Right atrium auricular region (tissue), 2 donors: Measurements from ENCODE around the gene ATRN. TPM values are rescaled to one million over a fixed set of nuclear protein-coding genes. Genes with fewer than 3 reads are reported as not detected.

Source experiments
- DNase-seq: peaks from one replicate; pipeline ENCODE4 v3.0.0-alpha.2; 2019; ENCODE audit warnings: low spot score
- H3K27ac ChIP-seq, 2 donors: fragments of 200-600 bp; sonication (generic); 1 replicate in 1 of 2; 2 replicates in 1 of 2; pipeline ENCODE4 v1.5.1; 2016 to 2019
- H3K27me3 ChIP-seq, 2 donors: fragments of 200-600 bp; sonication (generic); one replicate each; pipeline versions ENCODE4 v1.5.1 to v1.6.0; 2017 to 2019
- H3K36me3 ChIP-seq: fragments of 200-600 bp; sonication (generic); one replicate; pipeline ENCODE4 v1.5.1; 2016
- H3K4me1 ChIP-seq, 2 donors: fragments of 200-600 bp; sonication (generic); one replicate each; pipeline versions ENCODE4 v1.5.1 to v1.6.0; 2017 to 2019
- H3K4me3 ChIP-seq, 2 donors: fragments of 200-600 bp; sonication (generic); 1 replicate in 1 of 2; 2 replicates in 1 of 2; pipeline ENCODE4 v1.5.1; 2017 to 2019; ENCODE audit warnings: mild to moderate bottlenecking in 1 of 2, moderate library complexity in 1 of 2
- H3K9me3 ChIP-seq, 2 donors: fragments of 200-600 bp; sonication (generic); one replicate each; pipeline ENCODE4 v1.5.1; 2019
- total RNA-seq, 2 donors: library from RNA; depleted of rRNA; stranded (reverse); fragments of >200 nt; gene quantifications; one replicate each; pipeline ENCODE4 v1.1.0, GENCODE V29; 2016
- TF ChIP-seq, protein P1 (sequence below), 2 donors: fragments of 200-600 bp; sonication (generic); IDR thresholded peaks; one replicate each; pipeline ENCODE4 v1.5.1; 2019; ENCODE audit warnings: antibody characterized with exemption in 2 of 2

Gene ATRN
- total RNA-seq, 2 donors from 2014 or later = 22.5 to 28.1 TPM

DNA sequence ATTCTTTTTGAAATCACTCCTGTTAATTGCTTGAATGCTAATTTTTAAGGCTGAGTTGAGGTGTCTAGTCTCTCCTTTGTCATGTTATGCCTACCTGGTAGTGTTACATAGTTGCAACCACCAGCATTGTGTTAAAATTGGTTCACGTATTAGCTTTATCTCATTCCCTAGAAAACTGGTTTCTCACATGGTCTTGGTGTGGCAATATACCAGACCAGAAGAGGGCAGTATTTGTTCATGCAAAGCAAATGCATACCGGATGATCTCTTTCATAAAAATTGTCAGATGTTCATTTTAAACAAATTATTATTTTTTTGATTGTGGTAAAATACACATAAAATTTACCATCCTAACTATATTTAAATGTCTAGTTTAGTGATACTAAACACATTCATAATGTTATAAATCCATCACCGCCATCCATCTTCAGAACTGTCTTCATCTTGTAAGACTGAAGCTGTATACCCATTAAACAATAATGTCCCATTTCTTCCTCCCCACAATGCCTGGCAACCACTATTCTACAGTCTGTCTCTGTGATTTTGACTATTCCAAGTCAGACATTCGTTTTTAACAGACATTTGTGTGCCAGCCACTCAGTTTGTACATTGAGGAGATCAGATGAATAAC is 92.8 kb downstream of the ATRN start:
- Histone ChIP-seq H3K4me1 (no peaks in the 10 kb centered on the region), H3K27me3 (no peaks in the 10 kb centered on the region), H3K9me3 (no peaks in the 10 kb centered on the region), H3K4me3 (no peak overlapping the region), H3K36me3 (peaks cover 18% of the 10 kb centered on the region), H3K27ac (no peak overlapping the region)
- TF ChIP-seq, protein P1, sequence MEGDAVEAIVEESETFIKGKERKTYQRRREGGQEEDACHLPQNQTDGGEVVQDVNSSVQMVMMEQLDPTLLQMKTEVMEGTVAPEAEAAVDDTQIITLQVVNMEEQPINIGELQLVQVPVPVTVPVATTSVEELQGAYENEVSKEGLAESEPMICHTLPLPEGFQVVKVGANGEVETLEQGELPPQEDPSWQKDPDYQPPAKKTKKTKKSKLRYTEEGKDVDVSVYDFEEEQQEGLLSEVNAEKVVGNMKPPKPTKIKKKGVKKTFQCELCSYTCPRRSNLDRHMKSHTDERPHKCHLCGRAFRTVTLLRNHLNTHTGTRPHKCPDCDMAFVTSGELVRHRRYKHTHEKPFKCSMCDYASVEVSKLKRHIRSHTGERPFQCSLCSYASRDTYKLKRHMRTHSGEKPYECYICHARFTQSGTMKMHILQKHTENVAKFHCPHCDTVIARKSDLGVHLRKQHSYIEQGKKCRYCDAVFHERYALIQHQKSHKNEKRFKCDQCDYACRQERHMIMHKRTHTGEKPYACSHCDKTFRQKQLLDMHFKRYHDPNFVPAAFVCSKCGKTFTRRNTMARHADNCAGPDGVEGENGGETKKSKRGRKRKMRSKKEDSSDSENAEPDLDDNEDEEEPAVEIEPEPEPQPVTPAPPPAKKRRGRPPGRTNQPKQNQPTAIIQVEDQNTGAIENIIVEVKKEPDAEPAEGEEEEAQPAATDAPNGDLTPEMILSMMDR (IDR thresholded peaks at IDR 0.05) = peak; percentile 41 to 69
- no peak for DNase-seq

DNA sequence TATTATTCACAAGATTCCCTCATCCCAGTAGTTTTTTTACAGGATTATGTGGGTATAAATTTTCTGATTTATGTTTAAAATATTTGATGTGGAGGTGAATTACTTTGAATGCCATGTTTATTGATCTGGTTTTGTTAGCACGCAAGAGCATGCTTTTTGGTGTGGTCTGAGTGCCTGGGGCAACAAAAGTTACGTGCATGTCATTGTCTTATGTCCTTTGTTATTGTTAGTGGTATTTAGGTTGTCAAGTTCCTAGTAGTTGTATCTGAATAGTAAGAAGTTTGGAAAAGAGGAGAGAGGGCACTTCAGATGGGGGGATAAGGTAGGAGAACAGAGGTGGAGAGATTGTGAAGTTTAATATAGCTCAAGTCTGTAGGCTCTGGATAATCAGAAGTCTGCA is 95.0 kb downstream of the ATRN start:
- H3K27ac ChIP-seq = no peak overlapping the region
- no peaks in the 10 kb centered on the region for H3K4me1 ChIP-seq
- DNase-seq = no peak
- H3K27me3 ChIP-seq = no peaks in the 10 kb centered on the region
- H3K4me3 ChIP-seq = no peak overlapping the region
- H3K9me3 ChIP-seq = no peaks in the 10 kb centered on the region
- TF ChIP-seq, protein P1 (IDR thresholded peaks at IDR 0.05) = no peak
- peaks cover 18% of the 10 kb centered on the region for H3K36me3 ChIP-seq

DNA sequence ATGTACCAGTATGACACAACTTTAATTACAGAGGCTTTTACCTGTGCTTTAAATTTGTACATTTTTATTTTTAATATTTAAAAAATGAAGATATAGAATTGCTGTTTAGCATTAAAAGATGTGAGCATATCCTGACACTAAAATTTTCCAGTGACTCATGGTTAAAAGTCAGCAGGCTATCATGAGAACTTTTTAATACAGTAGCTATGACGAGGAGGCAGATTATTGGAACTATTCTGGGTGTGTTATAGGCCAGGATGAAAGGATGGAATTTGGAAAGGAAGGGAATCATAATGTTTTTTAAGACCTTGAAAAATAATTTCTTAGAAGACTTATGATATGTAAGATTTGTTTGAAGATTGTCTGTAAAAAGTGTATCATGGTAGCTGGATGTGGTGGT is 101.3 kb downstream of the ATRN start:
- Histone ChIP-seq H3K27ac (no peak overlapping the region), H3K9me3 (no peaks in the 10 kb centered on the region), H3K27me3 (no peaks in the 10 kb centered on the region), H3K36me3 (peaks cover 22% of the 10 kb centered on the region), H3K4me1 (no peaks in the 10 kb centered on the region), H3K4me3 (no peak overlapping the region)
- TF ChIP-seq, protein P1 (IDR thresholded peaks at IDR 0.05) = no peak
- DNase-seq = no peak

DNA sequence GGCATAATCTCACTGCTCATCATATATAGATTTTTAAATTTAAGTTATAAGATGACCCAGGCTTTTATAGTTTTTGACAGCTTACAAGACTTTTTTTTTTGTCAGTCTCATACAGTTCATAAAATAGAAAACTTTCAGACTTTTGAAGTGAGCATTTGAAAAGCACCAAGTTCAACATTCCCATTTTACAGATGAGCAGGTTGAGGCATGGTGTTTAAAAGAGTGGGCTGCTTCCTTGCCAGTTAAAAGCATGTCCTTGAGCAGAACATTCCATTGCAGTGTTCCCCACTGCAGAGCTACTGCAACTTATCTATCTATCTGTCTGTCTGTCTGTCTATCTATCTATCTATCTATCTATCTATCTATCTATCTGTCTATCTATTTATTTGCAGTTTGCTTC is 105.5 kb downstream of the ATRN start:
- TF ChIP-seq, protein P1 (IDR thresholded peaks at IDR 0.05) = no peak

DNA sequence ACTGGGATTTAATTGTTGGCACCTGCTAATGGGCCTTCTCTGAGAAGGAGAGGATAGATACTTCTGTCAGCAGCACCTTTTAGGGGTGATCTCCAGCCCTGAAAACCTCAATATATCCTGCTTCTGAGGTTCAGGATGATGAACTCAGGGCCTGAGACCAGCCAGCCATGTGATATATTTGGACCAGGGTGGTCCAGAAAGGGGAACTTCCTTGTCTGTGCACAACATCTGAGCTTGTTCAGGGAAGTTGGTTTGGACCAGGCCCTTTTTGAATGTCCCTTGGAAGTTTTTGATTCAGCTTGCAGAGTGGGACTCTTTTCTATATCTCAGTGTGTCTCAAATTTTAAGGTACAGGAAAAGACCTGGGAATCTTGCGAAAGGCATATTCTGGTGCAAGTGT is 106.5 kb downstream of the ATRN start:
- DNase-seq = no peak
- TF ChIP-seq, protein P1 (IDR thresholded peaks at IDR 0.05) = no peak

More for the DNA sequence above, 105.5 kb downstream of the ATRN start:
- Histone ChIP-seq H3K4me3 (no peak overlapping the region), H3K4me1 (no peaks in the 10 kb centered on the region), H3K27ac (no peak overlapping the region), H3K9me3 (no peaks in the 10 kb centered on the region), H3K27me3 (no peaks in the 10 kb centered on the region), H3K36me3 (peaks cover 26% of the 10 kb centered on the region)
- no peak for DNase-seq

DNA sequence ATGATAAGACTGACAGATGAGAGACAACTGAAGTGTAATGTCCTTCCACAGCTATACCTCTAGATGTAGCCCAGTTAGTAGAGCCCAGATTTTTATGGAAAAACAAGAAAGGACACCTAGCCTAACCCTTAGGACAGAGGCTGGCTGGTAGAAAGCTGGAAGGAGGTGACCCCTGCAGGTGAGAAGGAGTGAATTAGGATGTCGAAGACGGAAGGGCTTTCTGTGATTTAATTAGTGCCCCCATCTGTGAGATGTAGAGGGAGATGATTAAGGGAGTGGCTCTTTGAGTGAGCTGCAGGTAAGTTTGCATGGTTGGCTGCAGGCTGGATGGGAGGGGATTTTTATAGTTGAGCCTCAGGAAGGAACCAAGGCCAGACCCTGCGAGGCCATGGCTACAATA is 109.6 kb downstream of the ATRN start:
- DNase-seq = no peak
- Histone ChIP-seq H3K27ac (no peak overlapping the region), H3K27me3 (no peaks in the 10 kb centered on the region), H3K36me3 (peaks cover 50% of the 10 kb centered on the region), H3K9me3 (no peaks in the 10 kb centered on the region), H3K4me1 (no peaks in the 10 kb centered on the region), H3K4me3 (no peak overlapping the region)
- TF ChIP-seq, protein P1 (IDR thresholded peaks at IDR 0.05) = no peak

More for the DNA sequence above, 106.5 kb downstream of the ATRN start:
- no peaks in the 10 kb centered on the region for H3K9me3 ChIP-seq
- no peaks in the 10 kb centered on the region for H3K4me1 ChIP-seq
- no peak overlapping the region for H3K4me3 ChIP-seq
- peaks cover 30% of the 10 kb centered on the region for H3K36me3 ChIP-seq
- H3K27ac ChIP-seq = no peak overlapping the region
- H3K27me3 ChIP-seq = no peaks in the 10 kb centered on the region
